Activated CD8-positive, alpha-beta memory T cell treated with anti-CD3 and anti-CD28 coated beads for 48 hours (primary cell): ENCODE data around the gene CXCL6.

Source experiments
- DNase-seq, 3 experiments: peaks; one replicate each; pipeline ENCODE4 v3.0.0-alpha.2; 2020; ENCODE audit warnings: low read depth in 2 of 3, low spot score in 2 of 3

Gene CXCL6

DNA sequence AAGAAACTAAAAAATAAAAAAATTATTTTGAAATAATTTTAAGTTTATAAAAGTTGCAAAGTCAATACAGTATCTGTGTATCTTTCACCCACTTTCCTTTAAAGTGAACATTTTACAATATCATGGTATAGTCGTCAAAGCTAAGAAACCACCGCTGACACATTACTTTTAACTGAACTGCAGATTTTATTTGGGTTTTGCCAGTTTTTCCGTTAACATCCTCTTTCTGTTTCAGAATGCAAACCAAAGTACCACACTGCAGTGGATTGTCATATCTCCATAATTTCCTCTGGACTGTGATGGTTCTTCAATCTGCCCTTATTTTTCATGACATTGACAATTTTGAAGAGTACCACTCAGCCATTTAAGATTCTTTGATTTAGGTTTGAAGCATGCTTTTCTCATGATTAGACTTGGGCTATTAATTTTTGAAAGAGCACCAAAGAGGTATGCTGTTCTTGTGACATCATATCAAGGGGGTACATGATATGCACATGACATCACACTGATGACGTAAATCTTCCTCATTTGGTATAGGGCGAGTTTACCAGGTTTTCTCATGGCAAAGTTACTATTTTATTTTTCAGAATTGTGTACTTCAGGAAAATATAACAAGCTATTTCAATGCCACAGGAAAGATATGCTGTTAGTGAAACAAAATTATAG is 29.1 kb downstream of the CXCL6 start:
- no peak for DNase-seq

DNA sequence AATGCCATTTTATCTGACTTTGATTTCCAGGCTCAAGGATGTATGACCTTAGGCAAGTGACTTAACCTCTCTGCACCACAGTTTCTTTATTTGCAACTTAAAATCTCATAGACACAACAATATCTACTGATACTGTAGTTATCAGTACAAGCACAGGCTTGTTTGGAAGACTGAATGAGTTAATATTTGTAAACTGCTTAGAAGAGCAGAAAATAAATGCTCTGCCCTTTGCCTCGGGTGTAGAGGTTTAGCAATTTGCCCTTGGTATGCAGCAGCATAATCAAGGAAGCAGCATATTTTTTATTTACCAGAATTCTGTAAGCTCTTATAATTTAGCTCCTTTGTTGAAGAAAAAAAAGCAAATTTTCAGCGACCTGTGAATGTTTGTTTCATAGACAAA is 29.8 kb downstream of the CXCL6 start:
- DNase-seq = no peak

DNA sequence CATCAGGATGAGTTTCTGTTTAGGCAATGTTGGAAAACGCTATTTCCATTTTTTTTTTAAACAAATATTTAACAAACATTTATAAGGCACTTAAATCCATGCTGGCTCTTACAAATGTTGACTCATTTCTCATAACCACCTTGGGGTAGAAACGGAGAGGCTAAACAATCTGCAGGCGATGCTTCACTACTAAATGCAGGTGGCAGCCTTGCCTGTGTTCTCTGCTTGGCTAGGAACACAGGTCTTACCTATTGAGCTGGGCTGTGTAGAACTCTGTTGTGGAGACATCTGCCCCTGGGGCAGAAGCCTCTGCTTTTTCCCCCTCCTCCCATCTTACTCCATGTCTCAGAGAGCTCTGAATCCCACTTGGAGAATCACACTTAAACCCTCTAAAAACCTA is 31.3 kb downstream of the CXCL6 start:
- no peak for DNase-seq

DNA sequence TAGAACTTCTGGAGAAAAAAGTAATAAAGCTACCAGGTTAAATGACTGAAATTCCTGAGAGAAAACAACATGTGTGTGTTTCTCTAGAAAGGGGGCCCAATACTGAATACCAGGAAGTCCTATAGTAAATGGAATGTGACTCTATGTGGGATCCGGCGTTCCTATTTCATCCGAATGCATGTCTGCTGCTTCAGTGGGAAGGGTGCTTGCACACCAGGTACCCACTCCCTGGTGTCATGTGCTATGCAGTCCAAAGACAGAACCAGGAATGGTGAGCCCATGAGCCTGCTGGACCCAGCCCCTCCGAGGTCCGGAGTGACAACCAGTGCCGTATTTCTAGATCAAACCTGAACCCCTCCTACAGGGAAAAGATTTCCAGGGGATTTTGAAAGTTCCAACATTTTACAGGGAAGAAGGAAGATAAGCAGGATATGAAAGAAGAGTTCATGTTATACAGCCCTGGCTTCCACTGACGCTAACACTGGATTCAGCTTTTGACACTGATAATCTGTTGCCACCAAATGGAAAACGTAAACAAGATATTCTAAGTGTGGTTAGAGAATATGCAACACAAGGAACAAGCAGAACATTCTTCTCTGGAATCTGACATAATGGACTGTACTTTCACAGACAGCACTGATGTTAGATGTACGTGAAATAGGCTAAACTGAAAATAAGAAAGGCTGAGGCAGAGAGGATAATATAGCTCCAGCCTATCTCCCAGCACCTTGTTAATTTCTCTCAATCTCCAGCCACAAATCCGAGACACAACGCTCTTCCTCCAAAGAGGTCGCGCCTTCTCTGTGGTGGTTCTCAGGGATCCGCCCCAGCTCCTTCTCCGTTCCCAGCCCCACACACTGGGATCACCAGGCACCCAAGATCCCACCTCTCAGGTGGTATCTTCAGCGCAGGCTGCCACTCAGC is 32.0 kb downstream of the CXCL6 start:
- DNase-seq = no peak

GRCh38 chr4:73869130-73870055 is 32.9 kb downstream of the CXCL6 start, which contains the start of gene CXCL1:
Gene CXCL1, plus strand, starts transcription at chr4:73869393. Its CDS starts 78 bp downstream, at chr4:73869471.
- no peak for DNase-seq

DNA sequence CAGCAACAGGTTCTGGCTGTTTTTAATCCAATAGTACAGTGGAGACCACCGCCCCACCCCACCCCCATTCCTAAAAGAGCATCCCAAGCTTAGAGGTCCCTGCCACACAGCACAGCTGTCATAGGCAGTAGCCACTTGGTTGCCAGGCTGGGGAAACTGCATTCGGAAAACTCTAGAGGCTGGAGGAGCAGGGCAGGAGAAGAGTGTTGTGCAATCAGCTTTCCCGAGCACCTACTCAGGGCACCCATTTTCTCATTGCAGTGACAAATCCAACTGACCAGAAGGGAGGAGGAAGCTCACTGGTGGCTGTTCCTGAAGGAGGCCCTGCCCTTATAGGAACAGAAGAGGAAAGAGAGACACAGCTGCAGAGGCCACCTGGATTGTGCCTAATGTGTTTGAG is 33.8 kb downstream of the CXCL6 start:
- DNase-seq = no peak

- DNase-seq = no peak
Measured at GRCh38 chr4:73870768-73871167, 34.3 kb downstream of the CXCL6 start.

DNA sequence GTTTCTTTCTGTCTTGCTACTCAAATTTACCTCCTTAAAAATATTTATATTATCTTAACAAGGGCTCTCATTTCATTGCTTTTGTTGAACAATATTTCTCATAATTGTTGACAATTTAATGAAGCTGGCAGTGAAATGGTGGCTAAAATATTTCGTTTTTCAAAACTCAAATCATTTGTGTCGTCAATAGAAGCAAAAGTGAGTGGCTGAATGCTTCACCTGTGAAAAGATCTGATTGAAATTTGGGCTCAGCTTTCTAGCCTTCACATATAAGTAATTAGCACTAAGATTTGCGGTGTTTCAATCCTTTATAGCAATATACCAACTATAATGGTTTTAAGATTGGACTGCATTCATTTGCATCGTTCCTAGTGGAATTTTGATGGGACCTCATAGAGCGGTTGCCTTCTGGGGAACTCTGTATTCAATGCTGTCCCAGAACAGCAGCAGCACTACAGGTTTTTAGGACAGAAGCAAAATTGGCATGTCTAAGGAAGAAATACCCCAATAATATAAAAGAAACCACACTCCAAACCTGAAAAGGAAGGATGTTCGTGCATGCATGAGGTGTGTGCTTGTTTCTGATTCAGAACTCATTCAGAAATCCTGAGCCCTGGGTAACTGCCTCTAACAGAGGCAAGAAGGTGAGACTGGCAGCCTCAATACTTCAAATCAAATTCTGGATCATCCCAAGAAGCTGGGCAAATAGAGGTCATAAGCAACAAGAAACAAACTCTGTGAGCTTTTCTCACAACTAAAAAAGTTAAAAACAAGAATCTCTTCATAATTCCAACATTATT is 35.2 kb downstream of the CXCL6 start:
- no peak for DNase-seq

DNA sequence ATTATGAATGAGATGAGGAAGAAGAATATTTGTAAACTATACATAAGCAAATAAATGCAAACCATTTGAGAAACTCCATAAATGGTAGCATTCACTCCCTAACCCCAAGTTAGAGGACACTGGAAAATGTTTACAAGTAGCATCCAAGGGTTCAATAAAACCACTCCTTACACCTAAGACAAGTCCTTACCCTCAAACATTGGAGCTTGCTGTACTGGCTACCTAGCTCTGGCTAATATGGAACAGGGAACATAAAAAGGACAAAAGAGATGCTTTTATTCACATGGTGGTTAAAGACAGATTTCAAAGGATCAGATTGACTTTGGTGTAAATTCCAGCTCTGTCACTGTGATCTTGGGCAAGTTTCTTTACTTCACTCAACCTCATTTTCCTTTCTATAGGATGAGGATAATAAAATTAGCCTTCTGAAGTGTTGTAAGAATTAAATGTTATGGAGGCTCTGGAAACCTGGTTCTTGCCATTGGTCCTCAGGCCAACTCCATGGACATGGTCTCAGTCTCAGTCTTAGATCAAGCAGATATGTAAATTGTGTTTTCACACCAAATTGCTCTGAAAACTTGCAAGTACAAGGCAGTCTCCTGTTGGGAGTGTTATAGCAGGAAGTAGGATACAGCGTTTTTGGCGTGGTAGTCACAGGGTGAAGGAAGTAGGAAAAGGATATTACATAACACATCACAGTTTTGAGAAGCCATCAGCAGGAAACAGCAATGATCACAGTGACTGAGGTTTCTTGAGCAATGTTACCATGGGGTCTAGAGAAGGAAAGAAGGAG is 36.0 kb downstream of the CXCL6 start:
- DNase-seq = no peak

GRCh38 chr4:73874386-73874785 is 37.9 kb downstream of the CXCL6 start:
- no peak for DNase-seq

DNA sequence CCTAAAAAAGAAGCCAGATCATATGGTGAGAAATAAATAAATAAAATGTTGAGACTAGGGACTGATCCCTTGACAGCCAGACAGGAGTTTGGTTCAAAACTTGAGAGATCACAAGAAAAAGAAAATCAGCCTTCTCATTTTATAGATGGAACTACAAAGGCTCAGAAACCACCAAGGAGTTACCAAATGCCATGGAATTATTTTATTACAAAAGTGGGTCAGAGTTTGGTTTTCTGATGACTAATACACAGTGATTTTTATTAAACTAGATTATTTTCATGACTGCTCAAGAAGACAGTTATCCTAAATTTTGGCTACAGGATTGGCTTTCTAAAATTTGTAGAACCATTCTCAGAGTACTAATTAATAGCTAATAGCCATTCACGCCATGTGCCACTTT is 38.9 kb downstream of the CXCL6 start:
- DNase-seq = no peak

GRCh38 chr4:73883306-73883705 is 46.8 kb downstream of the CXCL6 start:
- no peak for DNase-seq

GRCh38 chr4:73885574-73886267 is 49.2 kb downstream of the CXCL6 start:
- no peak for DNase-seq
